Sciatic nerve (tissue), 2 donors: ENCODE results near the gene TCAF1. TPM values are rescaled to one million over a fixed set of nuclear protein-coding genes. Genes with fewer than 3 reads are reported as not detected.
A peak's percentile ranks its signal among the peaks of the same experiment; 100 is the strongest.
"Not testable (repeated sequence)": the region's sequence is repeated elsewhere in the genome, so short reads cannot be mapped to it uniquely, and the experiment has no call there.

ENCODE experiments used
- ATAC-seq: fragments of 200-7000 bp; cut with Tn5 transposase; one replicate; pipeline ENCODE4 v1.9.1; 2020; ENCODE audit warnings: mild to moderate bottlenecking, moderate library complexity
- DNase-seq: peaks from one replicate; pipeline ENCODE4 v3.0.0-alpha.2; 2020; ENCODE audit warnings: low spot score
- intact Hi-C: fragments of 100-400 bp; cut with DNase I; formaldehyde crosslinking; loops from one replicate; pipeline ENCODE4 v1.14.2; 2022
- total RNA-seq: library from RNA; stranded (reverse); fragmentation: NEBNext Ultra II Directional; extraction: Animal tissue kit (Norgen Biotek cat#: 25700); gene quantifications from one replicate; pipeline ENCODE4 v1.2.1, GENCODE V29; 2021
- donor health status: DM: no; HTN: no; CAD: no.
- donor health status: DM: no; HTN: no; CAD: no.

Gene TCAF1
- total RNA-seq, 1 donor from 2014 or later, result 44.5 TPM

- ATAC-seq, result peak; percentile 20
- no peak for DNase-seq
- intact Hi-C loops, result no loop called here
Observed at GRCh38 chr7:143876218-143876617, 25.8 kb downstream of the TCAF1 start.

- intact Hi-C loops, DNase-seq, ATAC-seq: not testable (repeated sequence)
Observed at GRCh38 chr7:143873242-143873641, 28.7 kb downstream of the TCAF1 start.

GRCh38 chr7:143871534-143871933, 30.4 kb downstream of the TCAF1 start:
- intact Hi-C loops, DNase-seq, ATAC-seq: not testable (repeated sequence)

- DNase-seq, intact Hi-C loops, ATAC-seq: not testable (repeated sequence)
Observed at GRCh38 chr7:143857994-143858393, 44.0 kb downstream of the TCAF1 start.

DNA sequence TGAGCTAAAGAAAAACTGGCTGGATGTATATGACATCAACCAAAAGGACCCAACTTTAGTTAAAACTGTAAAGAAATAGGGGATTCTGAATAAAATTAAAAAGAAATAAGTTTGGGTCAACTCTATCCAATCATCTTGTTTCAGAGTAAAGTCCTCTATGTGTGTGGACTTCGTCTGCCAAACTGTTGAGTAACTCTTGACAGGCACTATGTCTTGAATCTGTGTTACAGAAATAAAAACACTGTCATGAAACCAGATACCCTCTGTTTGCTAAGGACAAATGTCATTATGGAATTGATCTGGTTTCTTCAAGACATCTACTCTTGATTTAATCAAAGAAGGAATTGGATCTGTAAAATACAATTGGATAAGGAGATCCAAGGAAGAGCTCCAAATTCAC, 46.5 kb downstream of the TCAF1 start:
- DNase-seq, intact Hi-C loops, ATAC-seq: not testable (repeated sequence)

GRCh38 chr7:143850682-143851081, 51.3 kb downstream of the TCAF1 start:
- ATAC-seq (no peak), DNase-seq (no peak)
- intact Hi-C loops, result no loop called here

DNA sequence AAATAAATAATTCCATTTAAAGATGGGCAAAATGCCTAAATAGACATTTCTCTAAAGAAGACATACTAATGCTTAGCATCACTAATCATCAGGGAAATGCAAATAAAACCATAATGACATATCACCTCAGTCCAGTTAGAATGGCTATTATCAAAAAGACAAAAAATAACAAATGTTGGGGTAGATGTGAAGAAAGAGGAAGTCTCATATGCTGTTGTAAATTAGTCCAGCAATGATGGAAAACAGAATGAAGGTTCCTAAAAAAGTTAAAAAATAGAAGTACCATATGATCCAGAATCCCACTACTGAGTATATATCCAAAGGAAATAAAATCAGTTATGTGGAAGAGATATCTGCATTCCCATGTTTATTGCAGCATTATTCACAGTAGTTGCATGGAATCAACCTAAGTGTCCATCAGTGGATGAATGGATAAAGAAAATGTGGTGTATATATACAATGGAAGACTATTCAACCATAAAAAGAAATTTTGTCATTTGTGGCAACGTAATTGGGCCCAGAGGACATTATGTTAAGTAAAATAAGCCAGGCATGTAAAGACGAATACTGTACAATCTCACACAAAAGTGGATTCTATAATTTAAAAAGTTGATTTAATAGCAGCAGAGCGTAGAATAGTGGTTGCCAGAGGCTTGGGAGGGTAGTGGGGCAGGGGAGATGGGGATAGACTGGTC, 52.0 kb downstream of the TCAF1 start:
- DNase-seq, result no peak
- no peak for ATAC-seq
- intact Hi-C loops, result no loop called here

GRCh38 chr7:143848192-143848591, 53.8 kb downstream of the TCAF1 start:
- DNase-seq (no peak), ATAC-seq (no peak)
- intact Hi-C loops, result no loop called here

- ATAC-seq, result no peak
- intact Hi-C loops, result no loop called here
- DNase-seq, result no peak
Observed at GRCh38 chr7:143846692-143847091, 55.3 kb downstream of the TCAF1 start.

- intact Hi-C loops, ATAC-seq, DNase-seq: not testable (repeated sequence)
Observed at GRCh38 chr7:143841696-143842095, 60.3 kb downstream of the TCAF1 start.

- not testable (repeated sequence) for ATAC-seq
Observed at GRCh38 chr7:143840062-143840461, 61.9 kb downstream of the TCAF1 start.

GRCh38 chr7:143837223-143837622, 64.8 kb downstream of the TCAF1 start:
- DNase-seq, result peak; percentile 94
- intact Hi-C loops, result not testable (repeated sequence)
- ATAC-seq, result peak; percentile 92

More at GRCh38 chr7:143840062-143840461, 61.9 kb downstream of the TCAF1 start:
- intact Hi-C loops, DNase-seq: not testable (repeated sequence)

GRCh38 chr7:143836622-143837021, 65.4 kb downstream of the TCAF1 start:
- DNase-seq, result peak; percentile 93
- intact Hi-C loops, result not testable (repeated sequence)

DNA sequence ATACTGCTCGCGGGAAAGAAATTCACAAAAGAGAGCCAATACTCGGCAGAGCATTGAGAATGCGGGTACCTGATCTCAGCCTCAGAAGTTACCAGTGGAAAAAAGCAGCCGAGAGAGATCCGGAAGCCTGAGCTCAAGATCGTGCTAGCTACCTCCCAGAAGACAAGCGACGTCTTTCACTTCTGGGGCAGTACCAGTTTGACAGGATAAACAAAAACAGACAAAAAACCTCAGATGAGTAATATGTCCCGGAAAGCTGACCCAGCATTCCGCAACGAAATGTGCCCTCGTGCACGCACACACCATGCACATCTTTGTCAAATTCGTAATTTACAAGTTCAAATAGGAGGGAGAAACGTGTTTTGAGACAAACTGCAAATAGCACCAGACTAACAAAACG, 65.9 kb downstream of the TCAF1 start:
- DNase-seq, intact Hi-C loops: not testable (repeated sequence)
- ATAC-seq, result peak; percentile 22

More at GRCh38 chr7:143836622-143837021, 65.4 kb downstream of the TCAF1 start:
- ATAC-seq, result peak; percentile 98

DNA sequence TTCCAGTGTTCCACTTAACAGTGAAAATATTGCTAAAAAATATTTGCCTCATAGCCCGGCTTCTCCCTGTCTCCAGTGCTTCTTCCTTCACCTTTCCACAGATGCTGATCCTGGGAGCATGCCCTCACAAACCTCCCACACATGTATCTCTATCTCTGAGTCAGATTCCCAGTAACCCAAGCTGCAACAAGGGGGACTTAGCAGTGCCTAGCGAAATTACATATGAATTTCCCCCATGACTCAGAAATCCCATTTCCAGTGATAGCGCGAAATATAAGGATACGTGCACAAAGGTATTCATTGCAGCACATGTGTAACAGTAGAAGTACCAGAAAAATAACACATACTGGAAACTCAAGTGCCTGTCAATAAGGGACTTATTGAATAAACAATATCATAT, 75.4 kb downstream of the TCAF1 start:
- ATAC-seq, result not testable (repeated sequence)

DNA sequence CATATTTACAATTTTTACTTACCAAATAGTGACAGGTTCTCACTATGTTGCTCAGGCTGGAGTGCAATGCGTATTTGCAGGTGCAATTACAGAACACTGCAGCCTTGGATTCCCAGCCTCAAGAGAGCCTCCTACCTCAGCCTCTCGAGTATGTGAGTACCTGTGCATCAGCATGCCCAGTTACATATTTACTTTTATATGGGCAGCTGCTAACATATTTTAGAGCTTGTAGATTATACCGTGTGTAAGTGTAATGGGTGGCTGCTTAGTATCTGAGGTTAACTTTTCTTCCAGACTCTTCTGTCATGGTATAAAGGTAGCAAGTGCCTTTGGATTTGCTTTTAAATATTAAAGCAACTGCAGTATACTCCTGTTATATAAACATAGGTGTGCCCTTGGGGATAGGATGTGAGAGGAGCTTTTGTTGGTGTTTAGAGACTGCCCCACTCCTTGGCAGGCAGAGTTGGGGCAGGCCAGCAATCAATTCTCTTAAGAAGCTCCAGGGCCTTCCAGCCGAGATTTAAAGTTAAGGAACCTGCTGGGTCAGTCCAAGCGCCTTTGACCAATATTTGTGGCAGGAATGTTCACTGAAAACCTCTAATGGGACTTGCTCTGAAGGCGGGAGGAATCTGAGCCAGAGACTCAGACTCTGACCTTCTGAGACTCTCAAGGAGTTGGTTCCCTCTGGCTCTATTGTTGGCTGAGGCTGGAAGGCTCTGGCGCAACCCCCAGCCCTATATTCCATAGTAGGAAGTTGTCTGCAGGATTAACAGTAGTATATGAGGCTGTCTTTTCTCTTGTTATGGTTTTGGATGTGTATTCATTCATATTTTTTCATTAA, 77.5 kb downstream of the TCAF1 start:
- ATAC-seq, intact Hi-C loops, DNase-seq: not testable (repeated sequence)

More for the DNA sequence above, 75.4 kb downstream of the TCAF1 start:
- intact Hi-C loops, DNase-seq: not testable (repeated sequence)

GRCh38 chr7:143823634-143824294, 78.2 kb downstream of the TCAF1 start:
- DNase-seq, ATAC-seq, intact Hi-C loops: not testable (repeated sequence)

GRCh38 chr7:143821392-143822277, 80.3 kb downstream of the TCAF1 start:
- intact Hi-C loops, DNase-seq: not testable (repeated sequence)
- peak; percentile 34 for ATAC-seq
